ENCODE results near the gene POLR2A.

DNA sequence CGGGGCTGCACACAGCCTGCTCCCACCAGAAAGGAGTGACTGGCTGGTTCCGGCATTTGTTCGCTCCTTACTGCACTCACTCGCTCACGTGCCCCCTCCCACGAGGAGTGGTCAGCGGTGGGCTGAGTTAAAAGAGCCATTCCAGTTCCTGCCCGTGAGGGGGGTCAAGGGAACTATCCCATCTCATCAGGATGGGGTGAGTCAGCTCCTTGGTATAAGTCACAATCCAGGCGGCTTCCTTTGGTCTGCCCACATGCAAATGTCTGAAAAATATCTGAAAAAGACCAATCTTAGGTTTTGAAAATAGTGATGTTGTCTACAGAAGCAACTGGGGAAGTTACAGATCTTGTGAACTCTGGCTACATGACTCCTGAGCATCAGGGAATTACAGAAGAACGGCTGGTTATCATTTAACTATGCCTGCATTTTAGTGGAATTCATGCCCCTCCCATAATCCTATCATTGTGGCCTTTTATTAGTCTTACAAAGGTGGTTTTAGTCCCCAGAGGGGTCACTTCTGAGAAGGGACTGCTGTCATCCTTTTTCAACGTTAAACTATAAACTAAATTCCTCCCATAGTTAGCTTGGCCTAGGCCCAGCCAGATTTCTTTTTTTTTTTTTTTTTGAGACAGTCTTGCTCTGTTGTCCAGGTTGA, 54.9 kb downstream of the POLR2A start:
- TF ChIP-seq, protein P1, sequence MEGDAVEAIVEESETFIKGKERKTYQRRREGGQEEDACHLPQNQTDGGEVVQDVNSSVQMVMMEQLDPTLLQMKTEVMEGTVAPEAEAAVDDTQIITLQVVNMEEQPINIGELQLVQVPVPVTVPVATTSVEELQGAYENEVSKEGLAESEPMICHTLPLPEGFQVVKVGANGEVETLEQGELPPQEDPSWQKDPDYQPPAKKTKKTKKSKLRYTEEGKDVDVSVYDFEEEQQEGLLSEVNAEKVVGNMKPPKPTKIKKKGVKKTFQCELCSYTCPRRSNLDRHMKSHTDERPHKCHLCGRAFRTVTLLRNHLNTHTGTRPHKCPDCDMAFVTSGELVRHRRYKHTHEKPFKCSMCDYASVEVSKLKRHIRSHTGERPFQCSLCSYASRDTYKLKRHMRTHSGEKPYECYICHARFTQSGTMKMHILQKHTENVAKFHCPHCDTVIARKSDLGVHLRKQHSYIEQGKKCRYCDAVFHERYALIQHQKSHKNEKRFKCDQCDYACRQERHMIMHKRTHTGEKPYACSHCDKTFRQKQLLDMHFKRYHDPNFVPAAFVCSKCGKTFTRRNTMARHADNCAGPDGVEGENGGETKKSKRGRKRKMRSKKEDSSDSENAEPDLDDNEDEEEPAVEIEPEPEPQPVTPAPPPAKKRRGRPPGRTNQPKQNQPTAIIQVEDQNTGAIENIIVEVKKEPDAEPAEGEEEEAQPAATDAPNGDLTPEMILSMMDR (IDR thresholded peaks at IDR 0.05; ENCODE audit: borderline replicate concordance, extremely low read depth, low read length, poor library complexity, severe bottlenecking): no peak
- TF ChIP-seq EZH2 (IDR thresholded peaks at IDR 0.05; ENCODE audit: borderline replicate concordance, low read depth, low read length, severe bottlenecking): no peak
